ENCODE measurements around the gene FRMPD2.
A peak's percentile ranks its signal among the peaks of the same experiment; 100 is the strongest.

Gene FRMPD2

DNA sequence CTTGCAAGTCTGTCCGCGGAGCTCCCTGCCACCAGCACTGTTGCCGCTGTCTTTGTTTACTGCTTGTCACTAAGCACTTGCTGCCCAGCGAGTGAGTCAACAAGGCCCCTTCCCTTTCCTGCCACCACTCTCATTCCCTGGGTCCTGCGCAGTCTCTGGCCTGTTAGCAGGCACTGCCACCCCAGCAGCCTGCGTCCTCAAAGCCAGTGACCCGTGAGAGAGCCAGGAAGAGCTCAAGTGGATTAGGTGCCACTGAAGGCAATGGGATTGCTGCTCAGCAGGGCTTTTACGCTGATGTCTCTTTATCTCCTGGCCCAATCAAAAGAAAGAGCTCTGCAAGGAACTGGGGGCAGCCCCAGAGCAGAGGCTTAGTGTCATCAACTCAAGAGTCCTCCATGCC, at the start of gene FRMPD2:
Gene FRMPD2, minus strand, starts transcription at position 61 of the 400 bp plus-strand sequence. CDS start 129 bp downstream, outside the sequence.
- no peak for DNase-seq

GRCh38 chr10:48322017-48322416, 47.5 kb upstream of the FRMPD2 start:
- no peak for DNase-seq

DNA sequence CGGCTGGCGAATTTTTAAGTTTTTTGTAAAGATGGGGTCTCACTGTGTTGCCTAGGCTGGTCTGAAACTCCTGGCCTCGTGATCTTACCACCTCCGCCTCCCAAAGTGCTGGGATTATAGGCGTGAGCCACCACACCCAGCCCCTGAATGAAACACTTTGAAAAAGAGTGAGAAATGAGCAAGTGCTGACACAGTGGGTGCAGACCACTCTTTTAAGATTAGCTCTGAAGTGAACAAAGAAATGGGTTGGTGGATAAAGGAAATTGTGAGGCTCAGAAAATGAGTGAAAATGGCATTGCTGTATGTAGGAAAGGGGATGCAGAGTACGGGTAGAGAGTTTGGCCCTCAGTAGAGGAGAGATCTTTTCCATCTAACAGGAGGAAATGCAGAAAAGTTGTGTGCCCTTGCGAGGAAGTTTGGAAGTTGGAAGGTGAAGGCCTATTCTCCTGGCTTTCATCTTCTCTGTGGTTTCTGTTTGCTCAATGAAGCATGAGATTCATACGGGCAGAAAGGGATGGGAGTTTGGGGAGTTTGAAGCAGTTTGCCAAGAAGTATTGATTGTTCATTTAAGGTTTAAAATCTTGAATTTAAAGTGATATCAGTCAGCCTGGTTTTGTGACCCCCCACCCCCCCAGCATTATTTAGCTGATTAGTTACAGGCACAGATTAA, 43.0 kb upstream of the FRMPD2 start:
- no peak for DNase-seq

- DNase-seq = no peak
These were observed 41.7 kb upstream of the FRMPD2 start for GRCh38 chr10:48316236-48316635.

GRCh38 chr10:48314107-48314506, 39.6 kb upstream of the FRMPD2 start:
- no peak for DNase-seq

- DNase-seq = no peak
These were observed 35.3 kb upstream of the FRMPD2 start for GRCh38 chr10:48309711-48310226.

DNA sequence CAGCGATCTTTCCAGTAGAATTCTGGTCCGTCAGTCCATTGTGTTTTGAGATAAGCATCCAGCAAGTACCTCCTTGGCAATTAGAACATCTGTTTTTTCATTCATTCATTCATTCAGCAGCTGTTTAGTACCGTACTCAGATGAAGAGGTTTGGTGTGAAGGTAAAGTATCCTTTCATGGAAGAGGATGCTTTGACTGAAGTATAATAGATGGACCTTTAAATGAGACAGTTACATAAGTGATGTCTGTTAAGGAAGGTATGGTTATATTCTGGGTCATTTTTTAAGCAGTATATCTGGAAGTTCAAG, 33.2 kb upstream of the FRMPD2 start:
- no peak for DNase-seq

DNA sequence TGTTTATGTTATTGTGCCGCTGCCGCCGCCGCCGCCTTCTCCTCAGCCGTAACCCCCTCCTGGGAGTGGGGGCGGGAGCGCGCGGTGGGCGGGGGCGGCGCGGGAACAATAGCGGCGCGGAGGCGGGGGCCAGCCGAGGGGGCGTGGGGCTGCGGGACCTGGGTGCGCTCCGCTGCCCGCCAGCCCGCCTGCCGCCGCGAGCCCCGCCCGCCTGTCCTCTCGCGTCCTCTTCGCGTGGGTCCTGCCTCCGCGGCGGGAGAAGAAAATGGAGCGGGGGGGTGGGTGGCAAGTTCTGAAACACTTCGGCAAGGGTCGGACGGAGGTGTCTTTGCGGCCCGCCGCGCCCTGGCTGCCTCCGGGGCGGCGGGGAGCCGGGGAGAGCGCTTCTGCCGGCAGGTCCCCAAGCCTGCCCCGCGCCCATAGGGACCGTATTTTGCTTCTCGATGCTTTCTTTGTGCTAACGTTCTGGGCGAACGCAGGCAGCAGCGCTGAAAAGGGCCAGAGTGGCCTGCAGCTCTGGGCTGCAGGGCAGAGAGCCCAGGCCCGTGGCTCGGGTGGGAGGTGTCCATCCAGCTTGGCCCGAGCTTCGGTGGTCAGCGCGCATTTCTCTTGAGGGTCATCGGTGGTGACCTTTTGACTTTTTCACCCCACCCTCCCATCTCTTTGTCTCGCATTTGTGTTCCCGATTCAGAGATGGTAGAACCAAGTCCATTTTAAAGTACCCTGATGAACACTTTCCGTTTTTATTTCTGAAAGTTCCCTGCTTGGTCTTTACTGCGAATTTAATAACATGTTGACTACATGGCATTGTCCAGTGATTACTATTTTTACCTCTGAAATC, 32.6 kb upstream of the FRMPD2 start:
- DNase-seq = peak; percentile 38 to 46

- DNase-seq = peak; percentile 84 to 87
These were observed 31.9 kb upstream of the FRMPD2 start, which contains the start of gene MAPK8 for GRCh38 chr10:48306265-48306869. Gene MAPK8 (plus strand): TSS chr10:48306677. CDS start chr10:48401661, 94,984 bp downstream.

- DNase-seq = no peak
These were observed 31.4 kb upstream of the FRMPD2 start for GRCh38 chr10:48305905-48306264.

DNA sequence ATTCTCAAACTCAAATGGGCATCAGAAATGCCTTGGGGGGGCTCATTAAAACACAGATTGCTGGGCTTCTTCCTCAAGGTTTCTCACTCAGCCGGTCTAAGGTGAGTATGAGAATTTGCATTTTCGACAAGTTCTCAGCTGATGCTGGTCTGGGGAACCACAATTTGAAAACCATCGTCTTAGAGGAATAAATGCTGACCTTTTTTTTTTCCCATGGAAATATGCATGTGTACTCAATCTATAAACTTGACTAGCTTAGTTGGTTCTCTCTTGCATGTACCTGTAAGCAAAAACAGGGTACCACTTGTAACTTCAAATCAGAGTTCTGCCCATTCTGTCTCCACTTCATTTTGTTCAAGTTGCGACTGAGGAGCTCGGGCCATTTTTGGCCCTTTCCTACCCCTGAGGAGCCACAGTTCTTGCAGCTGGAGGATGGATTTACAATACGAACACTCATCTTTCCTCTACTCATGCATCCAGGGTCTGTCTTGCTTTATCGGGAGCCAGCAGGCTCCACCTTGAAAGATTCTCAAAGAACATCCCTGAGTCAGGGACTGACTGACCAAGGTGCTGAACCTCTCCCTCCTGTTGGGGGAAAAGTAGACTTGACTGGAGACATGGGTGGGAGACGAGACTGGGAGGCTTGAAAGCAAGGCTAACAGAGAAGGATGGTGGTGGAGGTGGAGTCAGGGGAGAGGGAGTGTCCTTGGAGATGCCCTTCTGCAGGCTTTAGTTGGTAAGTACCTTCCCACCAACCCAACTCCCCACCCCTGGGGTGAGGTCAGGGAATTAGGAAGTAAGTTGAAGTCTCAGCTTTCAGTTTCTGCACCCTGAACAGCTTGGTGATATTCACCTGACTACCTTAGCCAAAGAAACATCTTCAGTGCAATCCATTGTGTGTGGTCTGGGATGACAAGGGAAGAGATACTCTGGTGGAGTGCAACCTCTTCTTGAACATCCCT, 28.3 kb upstream of the FRMPD2 start:
- no peak for DNase-seq

DNA sequence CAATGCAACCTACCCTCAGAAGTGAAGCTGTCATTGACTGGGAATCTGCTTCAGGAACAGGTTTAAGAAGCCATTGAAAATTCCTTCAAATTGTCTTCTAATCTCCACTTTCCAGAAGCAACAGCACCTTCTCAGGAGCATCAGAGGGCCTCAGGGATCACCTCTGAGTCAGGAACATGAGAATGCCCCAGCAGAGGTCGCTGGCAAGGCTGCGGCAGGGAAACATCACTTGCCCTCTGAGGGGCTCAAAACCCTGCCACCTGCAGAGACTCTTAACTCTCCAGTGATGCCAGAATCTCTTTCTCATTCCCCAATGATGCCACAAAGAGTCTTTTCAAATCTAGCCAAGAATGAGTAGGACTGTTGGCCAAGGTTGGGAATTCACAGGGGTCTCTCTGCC, 26.1 kb upstream of the FRMPD2 start:
- no peak for DNase-seq

GRCh38 chr10:48299692-48300091, 25.2 kb upstream of the FRMPD2 start:
- no peak for DNase-seq

- no peak for DNase-seq
These were observed 24.6 kb upstream of the FRMPD2 start for GRCh38 chr10:48299066-48299465.

GRCh38 chr10:48296576-48297098, 22.1 kb upstream of the FRMPD2 start:
- no peak for DNase-seq

- no peak for DNase-seq
These were observed 19.9 kb upstream of the FRMPD2 start for GRCh38 chr10:48294431-48294830.

DNA sequence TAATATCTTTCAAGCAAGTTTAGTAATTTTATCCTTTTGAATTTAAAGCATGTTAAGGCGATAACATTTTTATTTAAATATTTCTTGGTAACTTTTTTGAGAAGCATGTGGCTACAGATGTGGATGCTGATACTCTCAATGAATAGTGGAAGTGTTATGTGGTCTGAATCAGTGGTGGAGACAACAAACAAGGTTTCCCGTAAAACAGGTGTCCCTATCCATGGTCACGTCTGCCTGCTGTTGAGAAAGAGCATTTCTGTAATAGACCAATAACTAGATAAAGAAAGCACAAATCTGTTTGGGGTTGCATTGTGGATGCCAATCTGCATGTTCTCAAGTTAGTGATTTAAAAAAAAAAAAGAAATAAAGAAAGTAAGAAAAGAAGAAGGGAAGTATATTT, 18.1 kb upstream of the FRMPD2 start:
- DNase-seq = no peak

- no peak for DNase-seq
These were observed 16.7 kb upstream of the FRMPD2 start for GRCh38 chr10:48291190-48291589.

DNA sequence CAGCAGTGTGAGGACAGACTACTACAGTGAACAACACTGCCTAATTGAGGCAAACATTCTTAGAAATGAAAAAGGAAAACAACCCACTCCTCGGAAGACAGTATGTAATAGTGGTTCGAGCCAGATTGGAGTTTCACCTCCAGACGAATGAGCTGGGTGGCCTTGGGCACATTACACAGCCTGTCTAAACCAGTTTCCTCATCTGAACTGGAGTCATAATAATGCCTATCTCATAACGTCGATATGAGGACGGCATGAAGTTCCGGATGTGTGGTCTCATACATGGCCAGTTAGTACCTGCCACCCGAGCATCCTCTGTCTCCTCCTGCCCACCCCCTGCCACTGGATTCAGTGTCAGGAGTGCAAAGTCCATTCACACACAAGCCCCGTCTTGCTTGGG, 15.8 kb upstream of the FRMPD2 start:
- DNase-seq = no peak

GRCh38 chr10:48289501-48290238, 15.2 kb upstream of the FRMPD2 start:
- DNase-seq = peak; percentile 36 to 41

DNA sequence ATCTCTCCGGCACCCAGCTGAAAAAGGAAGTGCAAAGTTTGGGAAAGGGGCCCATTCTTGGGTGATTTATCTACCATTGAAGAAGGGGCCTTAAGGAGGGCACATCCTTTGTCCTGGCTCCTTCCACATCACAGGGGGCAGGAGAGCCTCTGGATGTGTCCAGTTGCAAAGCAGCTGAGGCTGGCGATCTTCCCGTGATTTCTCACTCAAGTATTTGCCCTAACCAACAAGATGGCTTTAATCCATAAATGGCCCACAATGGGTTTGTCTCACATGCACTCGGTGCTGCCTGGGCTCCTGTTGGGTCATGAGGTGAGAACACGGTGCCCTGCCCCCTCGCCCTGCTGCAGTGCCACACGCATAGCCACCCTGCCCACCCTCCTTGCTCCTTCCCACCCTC, 14.2 kb upstream of the FRMPD2 start:
- DNase-seq = no peak
